LNCaP clone FGC (cell line): ENCODE data around the gene GK.
"Not testable (repeated sequence)": the region's sequence is repeated elsewhere in the genome, so short reads cannot be mapped to it uniquely, and the experiment has no call there.

ENCODE experiments used
- DNase-seq: peaks from one replicate; pipeline ENCODE4 v3.0.0-alpha.2; 2011; ENCODE audit warnings: low read depth
- H3K4me3 ChIP-seq: 2 replicates; pipeline ENCODE4 v1.5.1; 2011; ENCODE audit warnings: mild to moderate bottlenecking, low read depth, low read length, control low read depth
- TF ChIP-seq, protein P1 (sequence below): IDR thresholded peaks from 2 replicates; pipeline ENCODE4 v1.5.1; 2012; ENCODE audit warnings: mild to moderate bottlenecking; ENCODE audit not compliant: control insufficient read depth, insufficient read depth; ENCODE audit errors: extremely low read depth

Gene GK

DNA sequence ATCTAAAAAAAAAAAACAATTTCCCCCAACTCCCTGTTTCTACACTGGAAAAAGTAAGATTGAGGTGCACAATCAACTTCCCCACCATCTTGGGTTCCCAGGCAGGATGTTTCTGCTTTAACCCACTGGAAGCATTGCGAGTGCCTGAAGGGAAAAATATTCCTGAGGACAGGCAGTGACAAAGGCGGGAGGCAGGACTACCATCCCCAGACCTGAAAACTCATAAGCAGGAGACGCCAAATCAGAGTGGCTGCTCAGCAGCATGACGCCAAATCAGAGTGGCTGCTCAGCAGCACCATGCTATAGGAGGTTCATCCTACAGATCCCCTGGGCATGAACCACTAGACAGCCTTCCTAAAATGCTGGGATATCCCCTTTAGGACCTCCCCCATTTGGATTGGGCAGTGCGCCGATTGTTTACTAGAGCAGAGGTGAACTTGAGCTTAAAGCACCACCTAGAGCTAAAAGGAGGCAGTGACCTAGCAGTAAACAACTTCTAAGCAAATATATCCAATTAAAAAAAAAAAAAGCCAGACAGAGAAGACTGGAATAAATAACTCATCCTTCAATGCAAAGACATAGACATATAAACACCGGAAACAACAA, 35.0 kb upstream of the GK start:
- no peak overlapping the region for H3K4me3 ChIP-seq
- TF ChIP-seq, protein P1, sequence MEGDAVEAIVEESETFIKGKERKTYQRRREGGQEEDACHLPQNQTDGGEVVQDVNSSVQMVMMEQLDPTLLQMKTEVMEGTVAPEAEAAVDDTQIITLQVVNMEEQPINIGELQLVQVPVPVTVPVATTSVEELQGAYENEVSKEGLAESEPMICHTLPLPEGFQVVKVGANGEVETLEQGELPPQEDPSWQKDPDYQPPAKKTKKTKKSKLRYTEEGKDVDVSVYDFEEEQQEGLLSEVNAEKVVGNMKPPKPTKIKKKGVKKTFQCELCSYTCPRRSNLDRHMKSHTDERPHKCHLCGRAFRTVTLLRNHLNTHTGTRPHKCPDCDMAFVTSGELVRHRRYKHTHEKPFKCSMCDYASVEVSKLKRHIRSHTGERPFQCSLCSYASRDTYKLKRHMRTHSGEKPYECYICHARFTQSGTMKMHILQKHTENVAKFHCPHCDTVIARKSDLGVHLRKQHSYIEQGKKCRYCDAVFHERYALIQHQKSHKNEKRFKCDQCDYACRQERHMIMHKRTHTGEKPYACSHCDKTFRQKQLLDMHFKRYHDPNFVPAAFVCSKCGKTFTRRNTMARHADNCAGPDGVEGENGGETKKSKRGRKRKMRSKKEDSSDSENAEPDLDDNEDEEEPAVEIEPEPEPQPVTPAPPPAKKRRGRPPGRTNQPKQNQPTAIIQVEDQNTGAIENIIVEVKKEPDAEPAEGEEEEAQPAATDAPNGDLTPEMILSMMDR, result peak; percentile 48
- no peak for DNase-seq

DNA sequence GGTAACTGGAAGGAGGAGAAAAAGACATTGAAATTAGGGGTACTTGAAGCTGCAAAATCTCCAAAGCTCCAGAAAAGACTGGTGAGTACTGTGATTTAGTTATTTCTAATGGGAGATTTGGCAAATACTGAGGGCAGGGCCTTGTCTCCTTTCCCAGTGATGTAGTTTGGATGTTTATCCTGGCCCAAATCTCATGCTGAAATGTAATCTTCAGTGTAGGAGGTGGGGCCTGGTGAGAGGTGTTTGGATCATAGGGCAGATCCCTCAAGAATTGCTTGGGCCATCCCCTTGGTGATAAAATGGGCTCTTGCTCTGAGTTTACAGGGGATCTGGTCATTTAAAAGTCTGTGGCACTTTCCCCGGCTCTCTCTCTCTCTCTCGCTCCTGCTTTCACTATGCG, 33.1 kb upstream of the GK start:
- TF ChIP-seq, protein P1, result no peak
- DNase-seq, result no peak
- no peak overlapping the region for H3K4me3 ChIP-seq

DNA sequence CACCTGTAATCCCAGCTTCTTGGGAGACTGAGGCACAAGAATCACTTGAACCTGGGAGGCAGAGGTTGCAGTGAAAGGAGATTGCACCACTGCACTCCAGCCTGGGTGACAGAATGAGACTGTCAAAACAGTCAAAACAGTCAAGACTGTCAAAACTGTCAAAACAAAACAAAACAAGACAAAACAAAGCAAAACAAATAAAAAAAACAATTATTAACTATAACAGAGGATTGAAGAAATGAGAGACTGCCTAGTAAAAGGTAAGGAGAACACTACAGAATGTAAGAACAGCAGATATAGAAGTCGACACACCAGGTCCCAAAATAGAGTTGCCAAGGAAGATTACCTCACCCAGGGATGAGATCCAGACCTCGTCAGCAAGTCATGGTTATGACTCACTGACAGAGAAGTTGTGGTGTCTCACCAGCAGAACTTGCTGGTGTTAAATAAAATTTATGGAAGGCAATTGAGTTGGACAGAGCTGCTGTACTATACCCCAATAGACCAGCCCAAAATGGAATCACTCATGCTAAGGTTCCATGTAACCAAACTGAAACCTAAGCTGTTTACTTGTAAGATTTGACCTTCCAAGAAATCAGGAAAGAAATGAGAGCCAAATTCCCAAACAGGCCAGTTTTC, 32.1 kb upstream of the GK start:
- TF ChIP-seq, protein P1, result no peak
- no peak for DNase-seq
- H3K4me3 ChIP-seq, result no peak overlapping the region

DNA sequence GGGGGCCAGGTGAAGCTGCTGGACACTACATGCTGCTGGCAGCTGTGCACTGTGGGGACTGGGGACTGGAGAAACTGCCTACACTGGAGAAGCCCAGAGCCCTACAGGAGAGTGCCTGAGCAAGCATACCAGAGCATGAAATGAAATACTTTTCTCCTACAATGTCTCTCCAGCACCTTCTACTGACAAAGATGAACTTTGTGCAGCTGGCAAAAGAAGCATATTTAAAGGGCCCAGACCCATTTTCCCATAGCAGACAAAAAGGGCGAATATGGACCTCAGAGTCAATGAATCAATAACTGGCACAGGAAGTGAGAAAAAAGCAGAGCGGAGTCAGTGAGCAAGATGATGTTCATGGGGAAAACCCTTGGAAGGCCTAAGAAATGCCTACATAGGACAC, 30.9 kb upstream of the GK start:
- H3K4me3 ChIP-seq, result no peak overlapping the region
- no peak for DNase-seq
- TF ChIP-seq, protein P1, result no peak

DNA sequence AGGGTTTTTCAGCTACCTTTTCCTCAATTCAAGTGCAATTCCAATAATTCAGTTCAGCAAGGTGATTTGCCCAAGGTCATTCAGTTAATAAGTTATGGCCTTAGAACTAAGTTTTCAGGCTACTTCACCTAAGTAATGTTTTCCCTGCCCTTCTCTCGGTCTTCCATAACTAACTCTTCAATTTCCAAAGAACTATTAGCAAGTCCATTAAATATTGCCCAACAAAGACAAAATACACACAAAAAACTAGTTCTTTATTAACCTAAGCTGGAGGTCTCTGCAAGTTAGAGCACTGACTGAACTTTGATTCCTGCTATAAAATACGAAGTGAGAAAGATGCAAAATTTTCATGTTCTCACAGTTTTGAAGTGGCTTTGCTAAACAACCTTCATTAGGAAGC, 26.8 kb upstream of the GK start:
- TF ChIP-seq, protein P1, result no peak
- no peak overlapping the region for H3K4me3 ChIP-seq
- no peak for DNase-seq

DNA sequence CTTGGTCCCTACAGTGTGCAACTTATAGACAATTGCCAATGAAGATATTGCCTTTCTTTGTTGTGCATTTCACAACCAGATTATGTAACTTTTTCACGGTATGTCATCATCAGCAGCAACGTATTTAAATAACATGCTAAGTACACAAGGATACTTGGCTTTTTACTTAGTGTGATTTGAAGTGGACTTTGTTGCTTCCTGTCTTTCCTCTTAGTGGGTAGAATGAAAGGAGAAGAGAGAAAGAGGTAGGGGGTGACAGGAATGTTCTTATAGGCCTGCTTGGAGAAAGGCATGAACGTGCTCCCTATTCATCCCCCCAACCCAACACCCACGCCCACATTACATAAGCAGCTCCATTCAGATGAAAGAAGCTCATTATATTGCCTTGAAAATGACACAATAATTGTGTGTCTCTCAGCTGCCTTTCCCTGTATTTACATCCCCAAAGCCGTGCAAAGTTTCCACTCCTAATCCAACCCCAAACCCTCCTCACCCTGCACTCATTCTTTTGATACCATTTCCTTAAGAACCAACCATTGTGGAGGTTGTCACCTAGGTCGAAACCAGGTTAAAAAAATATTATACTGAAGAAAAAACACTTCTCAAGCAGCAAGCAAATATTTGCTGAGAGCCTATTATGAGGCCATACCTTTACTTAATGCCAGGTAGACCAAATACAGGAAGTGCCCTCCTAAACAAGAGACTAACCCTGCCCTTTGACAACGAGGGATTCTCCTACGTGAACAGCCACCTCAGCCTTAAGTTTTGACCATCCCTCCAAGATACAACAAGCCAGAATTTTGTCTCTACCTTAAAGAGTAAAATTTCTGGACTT, 25.2 kb upstream of the GK start:
- DNase-seq, result no peak
- H3K4me3 ChIP-seq, result no peak overlapping the region
- TF ChIP-seq, protein P1, result no peak

DNA sequence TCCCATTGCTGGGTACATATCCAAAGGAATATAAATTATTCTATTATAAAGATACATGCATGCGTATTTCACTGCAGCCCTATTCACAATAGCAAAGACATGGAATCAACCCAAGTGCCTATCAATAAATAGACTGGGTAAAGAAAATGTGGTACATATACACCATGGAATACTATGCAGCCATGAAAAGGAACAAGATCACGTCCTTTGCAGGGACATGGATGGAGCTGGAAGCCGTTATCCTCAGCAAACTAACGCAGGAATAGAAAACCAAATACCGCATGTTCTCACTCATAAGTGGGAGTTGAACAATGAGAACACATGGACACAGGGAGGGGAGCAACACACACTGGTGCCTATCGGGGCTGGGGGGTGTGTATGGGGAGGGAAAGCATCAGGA, 19.2 kb upstream of the GK start:
- not testable (repeated sequence) for H3K4me3 ChIP-seq, DNase-seq
